NB4 (cell line): ENCODE results near the gene DAPP1.

ENCODE experiments used
- DNase-seq: peaks from one replicate; pipeline ENCODE4 v3.0.0; 2010; ENCODE audit warnings: low read depth
- H3K4me3 ChIP-seq: one replicate; pipeline ENCODE4 v1.5.1; 2011; ENCODE audit warnings: mild to moderate bottlenecking, low read depth, low read length, moderate library complexity
- MYC ChIP-seq: IDR thresholded peaks from 2 replicates; pipeline ENCODE4 v1.6.1; 2011; ENCODE audit warnings: low read depth, low read length
- POLR2A ChIP-seq: IDR thresholded peaks from 2 replicates; pipeline ENCODE4 v1.6.1; 2011; ENCODE audit warnings: mild to moderate bottlenecking; ENCODE audit not compliant: insufficient read length; ENCODE audit errors: extremely low read depth
- TF ChIP-seq, protein P1 (sequence below): IDR thresholded peaks from 2 replicates; pipeline ENCODE4 v1.6.1; 2011; ENCODE audit warnings: low read depth, low read length
- TF ChIP-seq, protein P2 (sequence below): IDR thresholded peaks from one replicate; pipeline ENCODE4 v1.5.1; 2012; ENCODE audit warnings: low read depth, low read length

DAPP1 gene

DNA sequence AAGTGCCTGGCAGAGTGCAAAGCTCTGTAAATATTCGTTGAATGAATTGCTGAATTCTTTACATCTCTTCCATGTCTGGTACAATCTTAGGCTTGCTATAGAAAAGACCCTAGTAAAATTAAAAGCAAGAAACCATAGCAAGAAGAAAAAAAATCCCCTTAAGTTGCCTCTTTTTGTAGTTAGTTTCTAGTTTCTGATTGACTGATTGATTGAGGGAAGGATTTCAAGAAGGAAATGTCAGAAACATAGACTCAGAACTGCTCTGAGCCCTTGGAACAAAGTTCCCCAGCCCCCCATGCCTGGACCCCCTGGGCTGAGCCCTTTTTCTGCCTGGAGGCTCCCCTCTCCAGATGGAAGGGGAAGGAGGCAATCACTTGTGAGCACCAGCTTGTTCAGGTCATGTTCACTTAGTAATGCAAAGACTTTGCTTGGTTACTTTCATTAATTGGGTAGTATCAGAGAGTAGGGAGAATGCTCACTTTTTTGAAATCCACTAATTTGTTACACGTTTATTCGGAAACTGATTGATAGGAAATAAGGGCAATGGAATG is 35.6 kb downstream of the DAPP1 start:
- TF ChIP-seq, protein P1, sequence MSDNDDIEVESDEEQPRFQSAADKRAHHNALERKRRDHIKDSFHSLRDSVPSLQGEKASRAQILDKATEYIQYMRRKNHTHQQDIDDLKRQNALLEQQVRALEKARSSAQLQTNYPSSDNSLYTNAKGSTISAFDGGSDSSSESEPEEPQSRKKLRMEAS = no peak
- TF ChIP-seq, protein P2, sequence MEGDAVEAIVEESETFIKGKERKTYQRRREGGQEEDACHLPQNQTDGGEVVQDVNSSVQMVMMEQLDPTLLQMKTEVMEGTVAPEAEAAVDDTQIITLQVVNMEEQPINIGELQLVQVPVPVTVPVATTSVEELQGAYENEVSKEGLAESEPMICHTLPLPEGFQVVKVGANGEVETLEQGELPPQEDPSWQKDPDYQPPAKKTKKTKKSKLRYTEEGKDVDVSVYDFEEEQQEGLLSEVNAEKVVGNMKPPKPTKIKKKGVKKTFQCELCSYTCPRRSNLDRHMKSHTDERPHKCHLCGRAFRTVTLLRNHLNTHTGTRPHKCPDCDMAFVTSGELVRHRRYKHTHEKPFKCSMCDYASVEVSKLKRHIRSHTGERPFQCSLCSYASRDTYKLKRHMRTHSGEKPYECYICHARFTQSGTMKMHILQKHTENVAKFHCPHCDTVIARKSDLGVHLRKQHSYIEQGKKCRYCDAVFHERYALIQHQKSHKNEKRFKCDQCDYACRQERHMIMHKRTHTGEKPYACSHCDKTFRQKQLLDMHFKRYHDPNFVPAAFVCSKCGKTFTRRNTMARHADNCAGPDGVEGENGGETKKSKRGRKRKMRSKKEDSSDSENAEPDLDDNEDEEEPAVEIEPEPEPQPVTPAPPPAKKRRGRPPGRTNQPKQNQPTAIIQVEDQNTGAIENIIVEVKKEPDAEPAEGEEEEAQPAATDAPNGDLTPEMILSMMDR = no peak
- no peak for TF ChIP-seq MYC
- TF ChIP-seq POLR2A = no peak
- no peak overlapping the region for H3K4me3 ChIP-seq
- no peak for DNase-seq

DNA sequence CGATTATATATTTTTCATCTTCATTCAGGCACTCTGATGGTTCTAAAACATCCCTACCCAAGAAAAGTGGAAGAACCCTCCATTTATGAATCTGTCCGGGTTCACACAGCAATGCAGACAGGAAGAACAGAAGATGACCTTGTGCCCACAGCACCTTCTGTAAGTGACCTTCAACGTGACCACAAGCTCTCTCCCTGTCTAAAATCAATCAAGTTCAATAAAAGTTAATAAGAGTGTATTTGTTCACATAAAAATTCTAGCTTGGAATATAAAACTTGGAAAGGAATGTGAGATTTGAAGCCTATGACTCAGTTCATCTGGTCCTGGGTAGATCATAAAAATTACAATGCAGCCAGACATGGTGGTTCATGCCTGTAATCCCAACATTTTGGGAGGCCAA is 36.6 kb downstream of the DAPP1 start:
- TF ChIP-seq MYC = no peak
- TF ChIP-seq, protein P2 = no peak
- TF ChIP-seq, protein P1 = no peak
- no peak for TF ChIP-seq POLR2A
- DNase-seq = no peak
- no peak overlapping the region for H3K4me3 ChIP-seq

DNA sequence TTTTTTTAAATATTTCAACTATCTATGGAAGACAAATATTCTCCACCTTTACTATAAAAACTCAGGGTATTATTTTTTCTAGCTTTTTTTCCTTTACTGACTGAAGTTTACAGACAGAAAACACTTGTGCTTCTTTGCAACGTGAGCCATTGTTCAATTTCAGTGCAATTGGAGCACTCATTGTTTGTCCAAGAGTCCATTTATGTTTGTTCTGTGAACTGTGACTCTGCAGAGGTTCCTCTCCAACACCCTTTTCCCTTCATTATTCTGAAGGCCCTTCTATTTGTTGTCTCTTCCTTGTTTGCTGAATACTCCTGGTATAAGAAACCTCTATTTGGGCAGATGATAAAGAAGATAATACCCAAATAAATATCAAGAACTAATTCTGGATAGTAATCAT is 37.4 kb downstream of the DAPP1 start:
- DNase-seq = no peak
- TF ChIP-seq, protein P2 = no peak
- no peak for TF ChIP-seq MYC
- TF ChIP-seq POLR2A = no peak
- TF ChIP-seq, protein P1 = no peak
- no peak overlapping the region for H3K4me3 ChIP-seq

DNA sequence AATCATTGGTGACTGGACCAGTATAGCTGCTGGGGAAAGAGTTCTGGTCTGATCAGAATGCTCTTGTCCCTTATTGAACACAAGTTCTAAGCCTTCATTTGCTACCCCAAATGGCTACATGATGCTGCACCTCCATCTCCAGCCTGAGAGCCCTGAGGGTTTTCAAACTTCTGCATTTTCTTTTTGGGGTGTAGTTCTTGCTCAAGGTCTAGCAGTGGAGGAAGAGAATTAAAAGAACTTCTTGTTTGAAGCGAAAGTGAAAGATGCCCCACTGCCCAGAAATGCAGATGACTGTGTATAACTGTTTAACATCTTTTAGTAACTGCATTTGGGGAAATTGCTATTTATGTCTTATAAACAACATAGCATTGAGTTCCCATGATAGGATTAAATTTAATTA is 39.1 kb downstream of the DAPP1 start:
- no peak overlapping the region for H3K4me3 ChIP-seq
- no peak for TF ChIP-seq POLR2A
- TF ChIP-seq, protein P1 = no peak
- TF ChIP-seq MYC = no peak
- TF ChIP-seq, protein P2 = no peak
- DNase-seq = peak; percentile 70

DNA sequence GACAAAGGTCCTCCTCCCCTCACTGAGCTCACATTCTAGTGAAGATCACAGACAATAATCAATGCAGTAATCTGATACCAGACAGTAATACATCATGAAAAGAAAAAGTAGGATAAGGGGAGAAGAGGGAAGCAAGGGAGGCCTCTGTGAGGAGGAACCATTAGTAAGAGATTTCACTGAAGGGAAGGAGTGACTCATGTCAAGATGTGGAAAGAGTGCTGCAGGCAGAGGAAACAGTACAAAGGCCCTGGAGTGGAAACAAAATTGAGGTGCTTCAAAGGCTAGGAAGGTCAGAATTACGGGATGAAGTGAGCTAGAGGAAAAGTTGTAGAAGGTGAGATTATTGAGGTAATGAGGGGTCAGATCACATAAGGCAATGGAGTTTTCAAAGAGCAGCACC is 39.5 kb downstream of the DAPP1 start:
- H3K4me3 ChIP-seq = no peak overlapping the region
- no peak for TF ChIP-seq MYC
- TF ChIP-seq, protein P1 = no peak
- TF ChIP-seq POLR2A = no peak
- peak; percentile 83 for DNase-seq

DNA sequence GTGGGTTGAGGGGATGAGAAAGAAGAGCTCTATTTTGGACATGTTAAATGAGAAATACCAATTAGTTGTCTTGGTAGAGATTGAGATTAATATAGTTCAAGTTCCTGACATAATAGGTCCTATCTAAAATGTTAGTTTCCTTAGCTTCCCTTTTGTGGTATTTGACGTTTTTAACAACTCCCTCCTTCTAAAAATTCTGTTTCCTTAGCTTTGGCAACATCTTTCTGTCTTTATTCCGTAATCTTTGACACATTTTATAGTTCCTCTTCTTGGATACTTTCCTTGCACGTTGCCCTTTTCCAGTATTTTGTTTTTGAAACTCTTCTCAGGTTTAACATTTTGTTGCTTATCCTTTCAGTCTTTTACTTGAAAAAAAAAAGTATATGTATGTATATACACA is 40.7 kb downstream of the DAPP1 start:
- H3K4me3 ChIP-seq = peak overlapping the region; percentile 25
- TF ChIP-seq MYC = no peak
- DNase-seq = peak; percentile 62

DNA sequence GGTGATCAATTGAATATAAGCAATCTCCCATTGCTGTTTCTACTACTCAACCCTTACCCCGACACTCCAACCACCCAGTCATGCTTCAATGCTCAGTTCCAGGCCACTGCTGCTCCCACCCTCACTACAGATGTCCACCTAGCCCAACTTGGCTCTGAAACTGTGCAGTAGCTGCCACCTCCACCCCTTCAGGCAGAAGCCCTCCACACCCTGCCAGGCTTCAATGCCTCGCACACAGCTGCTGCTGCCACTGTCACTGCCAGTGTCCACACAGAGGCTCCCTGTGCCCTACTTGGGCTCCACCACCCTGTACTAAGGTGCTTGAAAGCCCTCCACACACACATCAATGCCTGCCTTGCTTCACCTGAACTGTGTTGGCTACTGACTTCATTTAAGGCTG is 43.0 kb downstream of the DAPP1 start:
- H3K4me3 ChIP-seq = no peak overlapping the region
- DNase-seq = no peak
- TF ChIP-seq MYC (no peak), POLR2A (no peak)
- TF ChIP-seq, protein P2 = no peak
- TF ChIP-seq, protein P1 = no peak
